Fibroblast of lung (primary cell): ENCODE data around the gene CLEC11A. TPM values are rescaled to one million over a fixed set of nuclear protein-coding genes. Genes with fewer than 3 reads are reported as not detected.

Experiments
- DNase-seq, 2 donors: peaks; one replicate each; pipeline versions ENCODE4 v3.0.0 to v3.0.0-alpha.2; 2010; ENCODE audit warnings: low read depth in 2 of 2
- H2AFZ ChIP-seq: 2 replicates; pipeline ENCODE4 v1.5.1; 2012; ENCODE audit warnings: low read length, control low read depth, inconsistent platforms
- H3K27ac ChIP-seq: 2 replicates; pipeline ENCODE4 v1.5.1; 2011; ENCODE audit warnings: low read length, control low read depth; ENCODE audit not compliant: insufficient read depth
- H3K27me3 ChIP-seq: 2 replicates; pipeline ENCODE4 v1.5.1; 2011; ENCODE audit warnings: mild to moderate bottlenecking, low read length; ENCODE audit not compliant: control insufficient read depth, insufficient read depth
- H3K36me3 ChIP-seq: 2 replicates; pipeline ENCODE4 v1.5.1; 2011; ENCODE audit warnings: low read length; ENCODE audit not compliant: control insufficient read depth, insufficient read depth
- H3K4me1 ChIP-seq: 2 replicates; pipeline ENCODE4 v1.5.1; 2011; ENCODE audit warnings: low read length; ENCODE audit not compliant: control insufficient read depth, insufficient read depth; ENCODE audit errors: extremely low read depth
- H3K4me2 ChIP-seq: 2 replicates; pipeline ENCODE4 v1.5.1; 2011; ENCODE audit warnings: low read length, control low read depth; ENCODE audit not compliant: insufficient read depth; ENCODE audit errors: extremely low read depth
- H3K4me3 ChIP-seq, 4 experiments: fragments of 200-600 bp in 1 of 4; sonication (generic) in 1 of 4; replicated peaks in 1 of 4; 2 replicates each; pipeline ENCODE4 v1.5.1; 2011 to 2016; ENCODE audit warnings: low read length in 4 of 4, low read depth in 3 of 4, mild to moderate bottlenecking in 3 of 4, control low read depth in 2 of 4, inconsistent platforms in 1 of 4, mixed read lengths in 1 of 4; ENCODE audit not compliant: insufficient read depth in 1 of 4; ENCODE audit errors: control extremely low read depth in 1 of 4
- H3K79me2 ChIP-seq: 2 replicates; pipeline ENCODE4 v1.5.1; 2012; ENCODE audit warnings: mild to moderate bottlenecking, low read length, inconsistent platforms; ENCODE audit not compliant: control insufficient read depth, insufficient read depth
- H3K9ac ChIP-seq: 2 replicates; pipeline ENCODE4 v1.5.1; 2011; ENCODE audit warnings: mild to moderate bottlenecking, low read length, control low read depth; ENCODE audit not compliant: insufficient read depth
- H3K9me3 ChIP-seq: 2 replicates; pipeline ENCODE4 v1.5.1; 2012; ENCODE audit warnings: low read depth, low read length; ENCODE audit not compliant: control insufficient read depth, insufficient read depth
- H4K20me1 ChIP-seq: 2 replicates; pipeline ENCODE4 v1.5.1; 2011; ENCODE audit warnings: low read length; ENCODE audit not compliant: control insufficient read depth, insufficient read depth; ENCODE audit errors: extremely low read depth
- CTCF ChIP-seq, 2 donors: IDR thresholded peaks in 1 of 2; conservative IDR thresholded peaks in 1 of 2; 1 replicate in 1 of 2; 2 replicates in 1 of 2; pipeline ENCODE4 v1.5.1; 2011 to 2012; ENCODE audit warnings: low read length in 2 of 2, control low read depth in 1 of 2, inconsistent platforms in 1 of 2, low read depth in 1 of 2, mild to moderate bottlenecking in 1 of 2
- EZH2 ChIP-seq: IDR thresholded peaks from 2 replicates; pipeline ENCODE4 v1.5.1; 2012; ENCODE audit warnings: low read length, control low read depth, mild to moderate bottlenecking; ENCODE audit errors: missing control alignments
- polyA plus RNA-seq, 2 donors: library from polyadenylated mRNA; depleted of rRNA in 1 of 2; stranded (reverse) in 1 of 2; unstranded in 1 of 2; fragments of >200 nt; gene quantifications; 2 replicates each; pipeline ENCODE4 v1.2.1, GENCODE V29; 2011 to 2012; ENCODE audit warnings: missing spikeins in 1 of 2
- total RNA-seq: library from RNA; depleted of rRNA; stranded (reverse); fragments of >200 nt; gene quantifications from 2 replicates; pipeline ENCODE4 v1.2.1, GENCODE V29; 2014

Gene CLEC11A
- total and polyA plus RNA-seq, 2 donors (not counting 1 experiment from before 2014, with no cell fraction given): 22.5 to 69.4 TPM

GRCh38 chr19:50678323-50678722 lies 44.8 kb upstream of the CLEC11A start:
- H3K36me3 ChIP-seq: no peaks in the 10 kb centered on the region
- no peaks in the 10 kb centered on the region for H3K27me3 ChIP-seq
- no peaks in the 10 kb centered on the region for H3K4me1 ChIP-seq
- no peak for DNase-seq
- no peak overlapping the region for H3K27ac ChIP-seq
- no peaks in the 10 kb centered on the region for H3K9me3 ChIP-seq
- H4K20me1 ChIP-seq: no peaks in the 10 kb centered on the region
- no peaks in the 10 kb centered on the region for H3K79me2 ChIP-seq
- TF ChIP-seq CTCF (conservative IDR thresholded peaks at IDR 0.05 in 1 of 2, IDR thresholded peaks at IDR 0.05 in 1 of 2; ENCODE audit: low read depth in 1 of 2, low read length in 2 of 2) (no peak), EZH2 (no peak)
- no peak overlapping the region for H3K9ac ChIP-seq
- no peak overlapping the region for H3K4me2 ChIP-seq
- H3K4me3 ChIP-seq: no peak overlapping the region
- no peak overlapping the region for H2AFZ ChIP-seq

- Histone ChIP-seq H3K4me3 (no peak overlapping the region), H3K27me3 (no peaks in the 10 kb centered on the region), H3K4me2 (no peak overlapping the region), H2AFZ (no peak overlapping the region), H3K27ac (no peak overlapping the region), H3K4me1 (no peaks in the 10 kb centered on the region), H4K20me1 (no peaks in the 10 kb centered on the region), H3K9me3 (no peaks in the 10 kb centered on the region), H3K36me3 (no peaks in the 10 kb centered on the region), H3K9ac (no peak overlapping the region), H3K79me2 (no peaks in the 10 kb centered on the region)
- peak; percentile 42 to 52 for DNase-seq
- no peak for TF ChIP-seq EZH2
- no peak for TF ChIP-seq CTCF (conservative IDR thresholded peaks at IDR 0.05 in 1 of 2, IDR thresholded peaks at IDR 0.05 in 1 of 2; ENCODE audit: low read depth in 1 of 2, low read length in 2 of 2)
Observed at GRCh38 chr19:50679177-50680125, 43.7 kb upstream of the CLEC11A start.

- Histone ChIP-seq H3K4me3 (no peak overlapping the region), H3K27me3 (no peaks in the 10 kb centered on the region), H2AFZ (no peak overlapping the region), H3K27ac (no peak overlapping the region), H4K20me1 (no peaks in the 10 kb centered on the region), H3K9ac (no peak overlapping the region), H3K4me1 (no peaks in the 10 kb centered on the region), H3K36me3 (no peaks in the 10 kb centered on the region), H3K4me2 (no peak overlapping the region), H3K9me3 (no peaks in the 10 kb centered on the region), H3K79me2 (no peaks in the 10 kb centered on the region)
- no peak for TF ChIP-seq EZH2
- no peak for TF ChIP-seq CTCF (conservative IDR thresholded peaks at IDR 0.05 in 1 of 2, IDR thresholded peaks at IDR 0.05 in 1 of 2; ENCODE audit: low read depth in 1 of 2, low read length in 2 of 2)
- DNase-seq: no peak
Observed at GRCh38 chr19:50686310-50687032, 36.7 kb upstream of the CLEC11A start.
